HG03354 (cell line): ENCODE measurements around the gene AP2A1.

Experiments
- ATAC-seq: cut with Tn5 transposase; IDR thresholded peaks from one replicate; pipeline ENCODE4 v1.9.1; 2021; ENCODE audit warnings: mild to moderate bottlenecking; ENCODE audit not compliant: unreplicated experiment, poor library complexity, severe bottlenecking

AP2A1 gene

DNA sequence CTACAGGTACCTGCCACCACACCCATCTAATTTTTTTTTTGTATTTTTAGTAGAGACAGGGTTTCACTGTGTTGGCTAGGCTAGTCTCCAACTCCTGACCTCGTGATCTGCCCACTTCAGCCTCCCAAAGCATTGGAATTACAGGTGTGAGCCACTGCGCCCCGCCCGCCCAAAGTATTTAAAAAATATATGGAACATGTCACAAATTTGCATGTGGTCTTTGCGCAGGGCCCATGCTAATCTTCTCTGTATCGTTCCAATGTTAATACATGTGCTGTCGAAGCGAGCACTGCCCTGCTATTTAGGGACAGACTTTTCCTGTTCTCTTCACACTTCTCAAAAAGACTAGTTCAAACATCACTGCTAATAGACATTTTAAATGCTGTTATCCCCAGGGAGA is 2.5 kb upstream of the AP2A1 start:
- no peak for ATAC-seq

DNA sequence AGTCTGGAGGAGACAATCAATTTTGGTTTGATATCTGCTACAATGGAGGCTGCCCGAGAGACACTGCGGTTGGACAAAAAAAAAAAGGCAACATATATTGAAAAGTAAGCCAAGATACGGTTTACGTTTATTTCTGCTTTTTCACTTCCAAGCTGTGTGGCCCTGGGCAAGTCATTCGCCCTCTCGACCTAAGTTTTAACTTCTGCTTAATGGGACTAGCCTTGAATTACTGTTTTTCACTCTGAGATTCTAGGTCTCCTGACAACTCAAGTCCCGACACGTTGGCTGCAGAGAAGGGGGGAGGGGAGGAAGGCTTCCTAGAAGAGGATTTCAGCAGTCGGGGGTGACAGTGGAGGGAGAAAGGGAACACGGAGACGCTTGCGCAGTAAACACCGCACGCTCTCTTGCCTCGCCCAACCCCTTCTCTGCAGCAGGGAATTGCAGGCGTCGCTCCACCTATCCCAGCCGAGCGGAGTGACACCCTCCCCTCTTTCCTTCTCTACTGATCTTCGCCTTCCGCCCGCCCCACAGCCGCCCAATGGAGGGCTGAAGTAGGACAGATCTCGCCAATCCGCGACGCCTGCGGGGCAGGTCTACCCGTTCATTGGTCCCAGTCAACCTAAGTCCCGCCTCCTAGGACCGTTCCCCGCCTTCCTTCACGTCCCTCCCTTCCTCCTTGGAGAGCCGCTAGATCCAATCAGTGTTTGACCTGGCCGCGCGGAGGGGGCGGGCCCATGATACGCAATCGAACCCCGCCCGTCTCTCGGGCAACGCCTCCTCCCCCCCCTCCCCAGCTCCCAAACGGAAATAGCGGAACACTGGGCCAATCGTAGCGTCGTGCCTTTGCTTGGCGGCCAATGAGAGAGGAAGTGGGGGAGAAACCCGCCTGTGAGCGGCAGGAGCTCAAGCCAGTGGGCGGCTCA is 533 bp upstream of the AP2A1 start:
- peak; percentile 91 for ATAC-seq

DNA sequence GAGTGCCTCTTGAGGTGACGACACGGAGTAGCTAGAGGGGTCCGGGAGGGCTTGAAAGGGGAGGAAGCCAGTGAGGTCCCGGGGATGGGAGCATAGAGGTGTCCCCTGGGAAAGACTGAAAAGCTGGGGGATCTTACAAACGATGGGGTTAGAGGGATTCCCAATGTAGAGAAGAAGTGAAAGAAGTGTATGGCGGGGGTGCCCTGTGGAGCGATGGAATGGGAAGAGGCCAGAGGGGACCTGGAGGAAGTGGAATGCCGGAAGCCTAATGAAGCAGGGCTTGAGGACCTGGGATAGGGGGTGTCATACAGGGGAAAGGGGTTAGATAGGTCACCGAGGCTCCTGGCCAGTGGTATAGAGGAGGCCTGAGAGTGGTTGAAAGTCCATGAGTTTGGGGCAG is 580 bp downstream of the AP2A1 start:
- ATAC-seq = no peak

- ATAC-seq = no peak
Measured at GRCh38 chr19:49767967-49768581, 1.3 kb downstream of the AP2A1 start.

- no peak for ATAC-seq
Measured at GRCh38 chr19:49770529-49770928, 3.7 kb downstream of the AP2A1 start.

GRCh38 chr19:49771674-49772139 is 4.9 kb downstream of the AP2A1 start:
- no peak for ATAC-seq

- ATAC-seq = no peak
Measured at GRCh38 chr19:49772850-49773432, 6.1 kb downstream of the AP2A1 start.

GRCh38 chr19:49773663-49774350 is 7.0 kb downstream of the AP2A1 start:
- no peak for ATAC-seq

DNA sequence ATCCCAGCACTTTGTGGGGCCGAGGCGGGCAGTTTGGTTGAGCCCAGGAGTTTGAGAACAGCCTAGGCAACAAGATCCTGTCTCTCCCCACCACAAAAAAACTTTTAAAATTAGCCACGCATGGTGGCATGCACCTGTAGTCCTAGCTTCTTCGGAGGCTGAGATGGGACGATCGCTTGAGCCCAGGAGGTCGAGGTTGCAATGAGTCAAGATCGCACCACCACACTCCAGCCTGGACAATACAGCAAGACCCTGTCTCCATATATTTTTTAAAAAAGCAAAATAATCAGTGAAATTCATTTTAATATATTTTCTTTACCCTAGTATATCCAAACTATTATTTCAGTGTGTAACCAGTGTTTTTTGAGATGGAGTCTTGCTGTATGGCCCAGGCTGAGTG is 8.2 kb downstream of the AP2A1 start:
- ATAC-seq = no peak

DNA sequence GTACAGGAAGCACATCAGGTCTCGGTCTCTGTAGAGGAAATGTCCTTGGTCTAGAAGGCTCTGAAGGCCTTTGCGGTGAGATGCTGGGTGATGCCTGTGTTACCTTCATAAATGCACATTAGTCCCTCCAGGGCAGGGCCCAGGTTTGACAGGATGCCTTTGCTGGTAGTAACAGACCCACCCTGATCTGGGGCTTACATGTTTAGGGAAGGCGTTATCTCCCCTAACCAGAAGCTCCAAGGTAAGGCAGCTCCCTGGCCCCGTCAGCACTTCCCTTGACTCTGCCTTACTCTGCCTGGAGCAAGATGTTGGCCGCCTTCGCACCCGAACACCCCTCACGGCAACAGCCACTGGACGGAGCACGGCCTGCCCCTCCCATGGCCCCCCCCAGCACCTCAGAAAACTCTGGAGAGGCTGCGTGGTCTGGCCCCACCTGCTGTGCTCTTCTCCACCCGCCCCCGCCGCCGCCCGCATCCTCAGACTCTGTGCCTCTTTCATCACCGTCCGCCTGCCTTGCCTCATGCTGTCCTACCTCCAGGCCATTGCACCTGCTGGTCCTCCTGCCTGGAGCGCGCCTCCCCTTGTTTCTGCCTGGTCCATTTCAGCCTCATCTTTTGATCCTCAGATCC is 9.1 kb downstream of the AP2A1 start:
- no peak for ATAC-seq

GRCh38 chr19:49776371-49776764 is 9.6 kb downstream of the AP2A1 start:
- ATAC-seq = no peak

- no peak for ATAC-seq
Measured at GRCh38 chr19:49779731-49780555, 13.1 kb downstream of the AP2A1 start.

DNA sequence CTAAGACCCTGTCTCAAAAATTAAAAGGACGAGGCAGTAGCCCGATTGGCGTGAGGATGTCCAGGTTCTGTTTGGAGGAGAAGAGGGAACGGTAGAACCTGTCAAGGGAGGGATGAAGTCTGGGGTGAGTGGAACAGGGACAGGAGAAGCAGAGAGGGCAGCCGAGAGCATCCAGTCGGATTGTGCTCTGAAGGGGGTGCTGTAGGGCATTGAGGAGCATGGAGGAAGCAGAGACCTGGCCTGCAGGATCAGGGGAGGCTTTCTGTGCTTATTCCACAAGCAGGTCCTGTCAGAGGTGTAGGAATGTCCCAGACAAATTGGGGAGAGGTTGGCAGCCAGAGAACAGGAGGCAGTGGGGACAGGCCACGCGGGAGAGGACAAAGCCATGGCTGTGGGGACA is 14.1 kb downstream of the AP2A1 start:
- ATAC-seq = no peak

DNA sequence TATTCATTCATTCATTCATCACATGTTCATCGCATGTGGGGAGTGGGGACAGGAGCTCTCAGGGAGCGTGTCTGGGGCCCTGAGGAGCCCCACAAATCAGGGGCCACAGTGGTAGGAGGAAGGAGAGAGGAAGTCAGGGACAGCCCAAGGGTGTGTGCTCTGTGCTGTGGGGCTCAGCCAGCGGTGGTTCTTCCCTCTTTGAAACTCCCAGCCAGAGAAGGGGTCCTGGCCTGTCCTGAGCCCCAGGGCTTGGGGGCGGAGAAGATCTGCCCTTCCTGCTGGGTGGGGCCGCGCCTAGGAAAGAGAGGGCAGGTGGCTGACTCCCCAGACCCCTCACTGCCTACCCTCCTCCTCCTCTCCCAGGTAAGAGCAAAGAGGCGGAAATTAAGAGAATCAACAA is 14.6 kb downstream of the AP2A1 start:
- no peak for ATAC-seq

- ATAC-seq = no peak
Measured at GRCh38 chr19:49782515-49782914, 15.7 kb downstream of the AP2A1 start.

DNA sequence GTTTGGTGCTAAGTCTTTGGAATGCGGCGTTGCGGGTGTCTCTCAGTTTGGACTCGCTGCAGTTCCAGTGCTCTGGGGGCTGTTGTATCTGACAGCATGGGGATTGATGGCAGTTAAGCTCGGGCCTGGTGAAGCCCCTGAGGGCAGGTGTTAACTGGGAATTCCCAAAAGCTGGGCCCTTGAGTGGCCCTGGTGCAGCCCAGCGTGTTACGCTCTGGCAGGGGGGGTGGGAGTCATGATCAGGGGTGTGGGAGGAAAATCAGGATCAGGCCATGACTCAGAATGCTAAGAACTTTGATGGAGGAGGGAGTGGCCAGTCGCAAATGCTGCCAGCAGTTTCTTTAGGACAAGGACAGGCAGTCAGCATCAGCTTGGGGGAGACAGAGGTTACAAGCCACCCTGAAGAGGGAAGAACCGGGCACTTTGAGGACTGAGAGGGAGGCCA is 19.6 kb downstream of the AP2A1 start:
- ATAC-seq = no peak

- ATAC-seq = no peak
Measured at GRCh38 chr19:49787746-49788145, 20.9 kb downstream of the AP2A1 start.

DNA sequence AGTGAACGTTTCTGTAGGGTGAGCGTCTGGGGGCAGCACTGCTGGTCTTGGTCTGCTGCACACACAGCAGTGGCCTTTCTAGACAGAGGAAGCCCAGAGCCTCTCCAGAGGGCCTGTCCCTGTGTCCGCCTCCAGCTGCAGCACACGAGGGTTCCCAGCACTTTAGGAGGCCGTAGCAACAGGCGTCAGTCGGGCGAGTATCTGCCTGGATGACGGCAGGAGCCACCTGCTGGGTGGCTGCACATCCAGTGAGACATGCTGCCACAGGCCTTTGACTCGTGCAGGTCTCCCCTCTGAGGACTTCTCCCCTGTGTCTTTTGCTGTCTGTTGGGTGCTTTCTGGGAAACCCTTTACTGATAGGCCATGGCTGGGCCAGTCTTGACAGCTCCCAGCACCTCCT is 22.1 kb downstream of the AP2A1 start:
- ATAC-seq = no peak

DNA sequence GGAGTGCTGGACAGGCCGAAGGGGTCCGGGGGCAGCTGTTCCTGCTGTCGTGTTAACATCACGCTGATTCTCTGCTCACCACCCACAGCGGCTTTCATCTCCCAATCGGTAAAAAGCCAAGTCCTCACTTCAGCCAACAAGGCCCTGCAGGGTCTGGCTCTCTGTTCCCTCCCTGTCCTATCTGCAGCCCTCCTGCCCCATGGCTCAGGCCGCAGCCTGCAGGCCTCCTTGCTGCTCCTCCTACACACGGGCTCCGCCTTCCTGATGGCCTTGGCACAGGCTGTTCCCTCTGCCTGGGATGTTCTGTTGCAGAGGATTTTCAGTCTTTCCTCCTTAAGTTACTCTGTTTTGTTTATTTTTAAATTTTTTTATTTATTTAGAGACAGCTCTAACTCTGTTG is 24.1 kb downstream of the AP2A1 start:
- ATAC-seq = no peak
